ENCODE results near the gene NCOA6.

DNA sequence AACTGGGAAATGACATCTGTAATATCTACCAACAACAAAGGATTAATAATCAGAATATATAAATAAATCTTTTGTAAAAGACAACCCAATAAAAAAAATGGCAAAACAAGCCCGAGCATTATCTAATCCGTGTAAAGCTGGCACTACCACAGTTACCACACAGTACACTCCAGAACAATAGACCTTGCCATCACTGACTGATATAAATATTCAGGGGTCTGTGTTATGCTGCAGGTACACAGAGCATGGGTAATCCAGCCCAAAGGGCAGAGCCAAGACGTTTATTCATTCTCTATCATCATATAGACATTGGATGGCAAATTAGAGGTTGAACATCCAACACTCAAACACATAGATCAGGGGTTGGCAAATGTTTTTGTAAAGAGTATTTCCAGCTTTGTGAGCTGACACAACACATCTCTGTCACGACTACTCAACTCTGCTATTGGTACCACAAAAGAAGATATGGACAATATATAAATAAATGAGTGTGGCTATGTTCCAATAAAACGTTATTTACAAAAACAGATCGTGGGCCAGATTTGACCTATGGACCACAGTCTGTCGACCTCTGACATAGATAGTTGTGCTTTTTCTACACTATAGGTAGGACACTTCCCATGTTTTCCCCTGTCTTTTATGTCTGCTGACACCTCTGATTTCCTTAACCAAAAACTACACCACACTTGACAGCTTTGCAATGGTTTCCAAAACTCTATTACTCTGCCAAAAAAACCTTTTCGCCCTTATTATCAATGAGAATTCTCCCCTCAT is 4.5 kb downstream of the NCOA6 start:
- TF ChIP-seq GATA2 (IDR thresholded peaks at IDR 0.05; ENCODE audit: low read depth, low read length) (no peak), GATA3 (IDR thresholded peaks at IDR 0.05; ENCODE audit: low read depth, low read length) (no peak)
